ENCODE measurements around the gene TAGLN2.

TAGLN2 gene

GRCh38 chr1:159924791-159925718, at the start of gene TAGLN2:
TAGLN2 (minus strand) TSS chr1:159925507; CDS start chr1:159920509, 4,998 bp downstream.
- peak; percentile 95 for DNase-seq (ENCODE audit: low read depth, low spot score)

- no peak for DNase-seq (ENCODE audit: low read depth, low spot score)
Measured at GRCh38 chr1:159974350-159974965, 49.2 kb upstream of the TAGLN2 start.

GRCh38 chr1:159973350-159973940, 48.1 kb upstream of the TAGLN2 start:
- DNase-seq (ENCODE audit: low read depth, low spot score), result no peak

GRCh38 chr1:159972443-159973205, 47.3 kb upstream of the TAGLN2 start:
- DNase-seq (ENCODE audit: low read depth, low spot score), result no peak

- no peak for DNase-seq (ENCODE audit: low read depth, low spot score)
Measured at GRCh38 chr1:159970932-159971342, 45.6 kb upstream of the TAGLN2 start.

- no peak for DNase-seq (ENCODE audit: low read depth, low spot score)
Measured at GRCh38 chr1:159968901-159969300, 43.6 kb upstream of the TAGLN2 start.

GRCh38 chr1:159965263-159965662, 40.0 kb upstream of the TAGLN2 start:
- no peak for DNase-seq (ENCODE audit: low read depth, low spot score)

- DNase-seq (ENCODE audit: low read depth, low spot score), result no peak
Measured at GRCh38 chr1:159964144-159964543, 38.8 kb upstream of the TAGLN2 start.

GRCh38 chr1:159962176-159962575, 36.9 kb upstream of the TAGLN2 start:
- DNase-seq (ENCODE audit: low read depth, low spot score), result no peak

- no peak for DNase-seq (ENCODE audit: low read depth, low spot score)
Measured at GRCh38 chr1:159961636-159962035, 36.3 kb upstream of the TAGLN2 start.

GRCh38 chr1:159960721-159961381, 35.5 kb upstream of the TAGLN2 start:
- no peak for DNase-seq (ENCODE audit: low read depth, low spot score)

- peak; percentile 71 for DNase-seq (ENCODE audit: low read depth, low spot score)
Measured at GRCh38 chr1:159959451-159959850, 34.1 kb upstream of the TAGLN2 start.

- DNase-seq (ENCODE audit: low read depth, low spot score), result no peak
Measured at GRCh38 chr1:159958719-159959380, 33.5 kb upstream of the TAGLN2 start.

GRCh38 chr1:159957824-159958268, 32.5 kb upstream of the TAGLN2 start:
- no peak for DNase-seq (ENCODE audit: low read depth, low spot score)

- no peak for DNase-seq (ENCODE audit: low read depth, low spot score)
Measured at GRCh38 chr1:159955456-159955855, 30.1 kb upstream of the TAGLN2 start.

- DNase-seq (ENCODE audit: low read depth, low spot score), result no peak
Measured at GRCh38 chr1:159953536-159954515, 28.5 kb upstream of the TAGLN2 start, which contains the start of gene SLAMF9. SLAMF9 (minus strand) TSS chr1:159954237; CDS start chr1:159954137, 100 bp downstream.

GRCh38 chr1:159952932-159953331, 27.6 kb upstream of the TAGLN2 start:
- no peak for DNase-seq (ENCODE audit: low read depth, low spot score)

- DNase-seq (ENCODE audit: low read depth, low spot score), result no peak
Measured at GRCh38 chr1:159951551-159951950, 26.2 kb upstream of the TAGLN2 start.

GRCh38 chr1:159951016-159951415, 25.7 kb upstream of the TAGLN2 start:
- no peak for DNase-seq (ENCODE audit: low read depth, low spot score)

Measured in ELF-1 (cell line).